Lower leg skin (tissue), 3 donors: ENCODE results near the gene EMILIN3.

Source experiments
- POLR2A ChIP-seq, 2 donors: fragments of 450-650 bp; IDR thresholded peaks; one replicate each; pipeline ENCODE4 v1.6.1; 2016 to 2017; ENCODE audit warnings: antibody characterized with exemption in 2 of 2, mild to moderate bottlenecking in 1 of 2, moderate library complexity in 1 of 2
- TF ChIP-seq, protein P1 (sequence below), 3 donors: fragments of 450-650 bp; IDR thresholded peaks; one replicate each; pipeline ENCODE4 v1.5.1; 2016; ENCODE audit warnings: antibody characterized with exemption in 3 of 3, mild to moderate bottlenecking in 3 of 3, moderate library complexity in 2 of 3

DNA sequence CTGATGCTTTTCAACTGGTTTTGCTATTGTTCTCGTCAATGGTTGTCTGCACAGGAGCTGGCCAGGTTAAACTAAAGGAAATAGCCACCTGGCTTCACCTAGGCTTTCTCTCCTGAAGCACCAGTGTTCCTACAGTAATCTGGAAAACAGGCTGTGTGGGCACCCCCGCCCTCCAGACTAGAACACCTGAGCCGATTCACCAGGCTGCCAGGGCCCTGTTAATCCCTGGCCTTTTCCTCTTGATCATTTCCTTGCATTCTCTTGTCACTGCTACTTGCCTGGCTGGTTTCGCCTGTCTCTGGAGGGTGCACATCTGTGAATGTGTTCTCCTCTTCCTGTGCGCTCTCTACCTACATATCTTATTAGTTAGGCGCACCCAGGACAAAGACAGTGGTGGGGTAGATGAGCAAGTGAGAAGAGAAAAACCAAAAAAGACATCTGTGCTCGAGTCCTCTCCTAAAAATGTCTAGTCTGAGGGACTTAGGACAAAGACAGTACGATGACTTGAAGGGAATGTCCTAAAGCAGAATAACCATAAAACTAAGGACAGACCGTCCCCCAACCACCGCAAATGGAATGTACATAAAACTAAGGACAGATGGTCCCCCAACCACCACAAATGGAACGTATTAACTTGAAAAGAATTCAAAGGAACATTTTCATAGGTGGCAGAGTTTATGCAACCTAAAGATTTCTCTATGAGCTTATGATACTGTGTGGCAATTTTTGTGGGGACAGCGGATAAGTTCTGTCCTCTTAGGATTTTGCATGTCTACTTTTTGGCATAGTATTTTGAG lies 45.9 kb upstream of the EMILIN3 start:
- TF ChIP-seq, protein P1, sequence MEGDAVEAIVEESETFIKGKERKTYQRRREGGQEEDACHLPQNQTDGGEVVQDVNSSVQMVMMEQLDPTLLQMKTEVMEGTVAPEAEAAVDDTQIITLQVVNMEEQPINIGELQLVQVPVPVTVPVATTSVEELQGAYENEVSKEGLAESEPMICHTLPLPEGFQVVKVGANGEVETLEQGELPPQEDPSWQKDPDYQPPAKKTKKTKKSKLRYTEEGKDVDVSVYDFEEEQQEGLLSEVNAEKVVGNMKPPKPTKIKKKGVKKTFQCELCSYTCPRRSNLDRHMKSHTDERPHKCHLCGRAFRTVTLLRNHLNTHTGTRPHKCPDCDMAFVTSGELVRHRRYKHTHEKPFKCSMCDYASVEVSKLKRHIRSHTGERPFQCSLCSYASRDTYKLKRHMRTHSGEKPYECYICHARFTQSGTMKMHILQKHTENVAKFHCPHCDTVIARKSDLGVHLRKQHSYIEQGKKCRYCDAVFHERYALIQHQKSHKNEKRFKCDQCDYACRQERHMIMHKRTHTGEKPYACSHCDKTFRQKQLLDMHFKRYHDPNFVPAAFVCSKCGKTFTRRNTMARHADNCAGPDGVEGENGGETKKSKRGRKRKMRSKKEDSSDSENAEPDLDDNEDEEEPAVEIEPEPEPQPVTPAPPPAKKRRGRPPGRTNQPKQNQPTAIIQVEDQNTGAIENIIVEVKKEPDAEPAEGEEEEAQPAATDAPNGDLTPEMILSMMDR (IDR thresholded peaks at IDR 0.05): no peak
- no peak for TF ChIP-seq POLR2A (IDR thresholded peaks at IDR 0.05)
